Measurements from ENCODE around the gene ICA1.

DNA sequence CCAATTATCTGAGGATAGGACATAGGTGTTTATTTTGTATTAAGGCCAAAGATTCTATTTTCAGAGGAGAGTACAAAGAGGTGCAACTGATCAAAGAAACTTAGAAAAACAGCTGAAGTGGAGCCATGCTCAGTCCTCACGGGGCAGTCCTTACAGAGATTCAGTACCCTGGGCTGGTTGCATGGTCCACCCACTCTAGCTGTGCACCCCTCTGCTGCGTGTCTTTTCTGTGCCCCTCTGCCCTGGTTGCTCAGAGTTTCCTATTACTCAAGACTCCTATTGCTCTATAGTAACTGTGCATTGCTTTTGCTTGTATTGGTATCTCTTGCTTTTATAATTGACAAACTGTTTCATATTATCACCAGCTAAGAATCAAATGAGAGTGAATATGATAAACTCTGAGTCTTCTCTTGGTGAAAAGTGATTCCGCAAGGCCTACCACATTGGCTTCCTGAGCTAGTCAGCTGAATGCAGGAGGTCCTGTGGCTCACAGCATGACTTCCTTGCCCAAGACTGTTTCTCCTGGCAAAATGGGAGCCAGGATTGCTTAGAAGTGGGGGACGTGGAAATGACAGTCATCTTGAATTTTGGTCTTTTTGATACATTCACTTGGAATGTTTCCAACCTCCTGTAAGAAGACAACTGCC lies 156.4 kb downstream of the ICA1 start:
- TF ChIP-seq POLR2AphosphoS5 (IDR thresholded peaks at IDR 0.05; ENCODE audit: low read depth, low read length) (no peak), POLR2A (IDR thresholded peaks at IDR 0.05; ENCODE audit: low read depth, low read length) (no peak)

All from GM12892 (cell line).